HG02884 (cell line): ENCODE results near the gene APC2.
A peak's percentile ranks its signal among the peaks of the same experiment; 100 is the strongest.
"Not testable (repeated sequence)": the region's sequence is repeated elsewhere in the genome, so short reads cannot be mapped to it uniquely, and the experiment has no call there.

ENCODE experiments used
- ATAC-seq: cut with Tn5 transposase; IDR thresholded peaks from one replicate; pipeline ENCODE4 v1.9.1; 2021; ENCODE audit warnings: mild to moderate bottlenecking, moderate library complexity; ENCODE audit not compliant: unreplicated experiment

The APC2 gene

GRCh38 chr19:1427221-1427920 lies 22.6 kb upstream of the APC2 start:
- ATAC-seq = no peak

- ATAC-seq = no peak
Measured at GRCh38 chr19:1428738-1429391, 21.1 kb upstream of the APC2 start.

- ATAC-seq = no peak
Measured at GRCh38 chr19:1429750-1430149, 20.2 kb upstream of the APC2 start.

- ATAC-seq = no peak
Measured at GRCh38 chr19:1430246-1430645, 19.7 kb upstream of the APC2 start.

GRCh38 chr19:1431759-1432506 lies 18.0 kb upstream of the APC2 start:
- no peak for ATAC-seq

- no peak for ATAC-seq
Measured at GRCh38 chr19:1432507-1432887, 17.4 kb upstream of the APC2 start.

- no peak for ATAC-seq
Measured at GRCh38 chr19:1433119-1434039, 16.5 kb upstream of the APC2 start.

- ATAC-seq = no peak
Measured at GRCh38 chr19:1434040-1434366, 15.9 kb upstream of the APC2 start.

- no peak for ATAC-seq
Measured at GRCh38 chr19:1434577-1435060, 15.3 kb upstream of the APC2 start.

GRCh38 chr19:1435378-1435989 lies 14.4 kb upstream of the APC2 start:
- ATAC-seq = no peak

GRCh38 chr19:1437609-1438008 lies 12.3 kb upstream of the APC2 start:
- ATAC-seq = no peak

- peak; percentile 79 for ATAC-seq
Measured at GRCh38 chr19:1438035-1438932, 11.6 kb upstream of the APC2 start, which contains the start of gene RPS15. Gene RPS15 (plus strand): TSS chr19:1438396. CDS start chr19:1438426, 30 bp downstream.

GRCh38 chr19:1438933-1439354 lies 11.0 kb upstream of the APC2 start:
- no peak for ATAC-seq

GRCh38 chr19:1439525-1440417 lies 10.2 kb upstream of the APC2 start:
- not testable (repeated sequence) for ATAC-seq

GRCh38 chr19:1440418-1440801 lies 9.5 kb upstream of the APC2 start:
- no peak for ATAC-seq

- ATAC-seq = no peak
Measured at GRCh38 chr19:1441022-1441426, 8.9 kb upstream of the APC2 start.

- ATAC-seq = no peak
Measured at GRCh38 chr19:1441677-1442438, 8.1 kb upstream of the APC2 start.
